T47D (cell line): Measurements from ENCODE around the gene TMEM203.

Experiments
- DNase-seq, 2 experiments: peaks; one replicate each; pipeline versions ENCODE4 v3.0.0 to v3.0.0-alpha.2; 2011 to 2012; ENCODE audit warnings: low read depth in 1 of 2, low spot score in 1 of 2
- JUND ChIP-seq: IDR thresholded peaks from 2 replicates; pipeline ENCODE4 v1.6.1; 2012; ENCODE audit warnings: low read depth
- in situ Hi-C: cut with HindIII; loops from 2 replicates; pipeline ENCODE4 v1.10.0; 2016; ENCODE audit warnings: low sequenced_read_pairs, low pct_unique_long_range_greater_than_20kb

TMEM203 gene

DNA sequence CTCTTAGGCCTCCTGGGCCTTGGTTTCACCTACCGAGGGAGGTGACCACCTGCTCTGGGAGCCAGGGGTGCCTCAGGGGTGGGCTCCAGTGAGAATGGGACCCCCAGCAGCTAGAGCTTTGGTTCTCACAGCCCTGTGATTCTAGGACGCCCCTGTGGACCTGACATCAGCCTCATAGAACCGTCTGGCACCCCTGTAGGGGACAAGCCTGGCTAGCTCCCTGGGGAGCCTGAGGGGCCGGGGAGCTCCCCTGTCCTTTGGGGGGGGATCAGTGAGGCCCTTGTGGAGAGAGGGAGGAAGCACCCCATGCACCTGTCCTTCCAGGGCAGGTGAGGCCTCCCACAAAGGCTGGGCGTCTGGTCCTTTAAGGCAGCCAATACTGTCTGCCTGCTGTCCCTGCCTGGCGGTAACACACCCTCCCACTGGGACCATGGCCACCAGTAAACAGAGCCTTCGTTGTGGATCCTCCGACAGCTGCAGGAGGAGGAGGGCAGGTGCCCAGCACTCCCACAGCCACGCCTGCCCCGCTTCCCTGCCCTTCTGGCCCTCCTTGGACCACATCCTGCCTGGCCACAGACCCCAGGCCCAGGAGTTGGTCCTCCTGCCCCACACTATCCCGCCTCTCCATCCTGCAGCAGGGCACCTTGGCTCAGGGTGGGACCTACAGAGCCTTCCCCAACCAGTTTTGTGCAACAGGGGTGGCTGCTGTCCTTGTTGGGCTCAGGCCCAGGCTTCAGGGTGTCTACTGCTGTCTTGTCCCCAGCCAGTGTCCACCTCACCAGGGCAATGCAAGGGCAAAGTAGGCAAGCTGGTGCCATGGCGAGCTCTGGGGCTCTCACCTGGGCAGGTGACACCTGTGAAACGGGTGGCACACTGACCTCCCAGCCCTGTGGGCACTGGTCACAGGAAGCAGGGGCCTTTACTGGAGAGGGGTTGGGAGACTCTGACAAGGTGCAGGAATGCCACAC lies 32.6 kb upstream of the TMEM203 start:
- TF ChIP-seq JUND: no peak
- DNase-seq: peak; percentile 58 to 85
- in situ Hi-C loops: no loop called here

GRCh38 chr9:137236936-137237421 lies 31.5 kb upstream of the TMEM203 start:
- in situ Hi-C loops: no loop called here
- no peak for TF ChIP-seq JUND
- DNase-seq: no peak

GRCh38 chr9:137236238-137236935 lies 30.9 kb upstream of the TMEM203 start:
- in situ Hi-C loops: no loop called here
- peak; percentile 90 to 97 for DNase-seq
- no peak for TF ChIP-seq JUND

- in situ Hi-C loops: no loop called here
- TF ChIP-seq JUND: no peak
- DNase-seq: no peak
Observed at GRCh38 chr9:137235424-137236237, 30.2 kb upstream of the TMEM203 start.

DNA sequence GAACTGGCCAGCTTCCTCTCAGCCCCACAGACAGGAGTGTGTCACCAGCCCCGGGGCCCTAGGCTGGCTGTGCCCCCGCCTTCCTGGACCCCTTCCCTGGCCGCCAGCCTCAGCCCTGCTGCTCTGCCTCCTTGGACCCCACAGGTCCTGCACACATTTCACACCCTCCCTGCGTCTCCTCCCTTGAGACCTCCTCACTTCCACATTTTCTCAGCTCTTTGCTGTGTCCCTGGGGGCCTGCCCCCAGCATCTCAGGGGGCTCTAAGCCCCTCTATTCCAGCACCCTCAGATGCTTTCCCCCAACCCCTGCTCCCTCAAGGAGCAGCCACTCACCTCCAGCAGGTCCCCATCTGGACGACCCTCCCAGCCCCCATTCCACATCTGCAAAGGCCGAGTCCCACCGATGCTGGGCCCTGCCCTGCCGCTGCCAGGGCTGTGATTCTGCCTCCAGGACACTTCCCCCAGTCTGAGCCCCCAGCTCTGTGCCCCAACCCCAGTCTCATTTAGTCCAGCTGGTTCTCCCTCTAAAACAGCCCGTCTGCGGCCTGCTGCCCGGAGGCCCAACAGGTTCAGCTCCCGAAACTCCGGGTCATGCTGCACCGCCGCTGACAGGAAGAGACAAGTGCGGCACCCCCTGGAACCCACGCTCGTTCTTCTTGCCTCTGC lies 29.4 kb upstream of the TMEM203 start:
- in situ Hi-C loops: no loop called here
- TF ChIP-seq JUND: no peak
- no peak for DNase-seq

GRCh38 chr9:137234055-137234697 lies 28.7 kb upstream of the TMEM203 start:
- in situ Hi-C loops: no loop called here
- no peak for DNase-seq
- TF ChIP-seq JUND: no peak

GRCh38 chr9:137233143-137233980 lies 27.9 kb upstream of the TMEM203 start:
- no peak for DNase-seq
- no peak for TF ChIP-seq JUND
- in situ Hi-C loops: no loop called here

DNA sequence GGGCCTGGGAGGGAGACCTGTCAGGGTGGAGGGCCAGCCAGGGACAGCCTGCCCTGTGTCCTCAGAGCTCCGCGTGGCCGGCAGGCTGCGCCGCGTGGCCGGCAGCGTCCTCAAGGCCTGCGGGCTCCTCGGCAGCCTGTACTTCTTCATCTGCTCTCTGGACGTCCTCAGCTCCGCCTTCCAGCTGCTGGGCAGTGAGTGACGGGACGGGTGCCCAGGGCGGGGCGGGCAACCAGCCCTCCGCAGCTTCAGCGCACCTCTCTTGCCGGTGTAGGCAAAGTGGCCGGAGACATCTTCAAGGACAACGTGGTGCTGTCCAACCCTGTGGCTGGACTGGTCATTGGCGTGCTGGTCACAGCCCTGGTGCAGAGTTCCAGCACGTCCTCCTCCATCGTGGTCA lies 27.1 kb upstream of the TMEM203 start:
- in situ Hi-C loops: no loop called here
- no peak for TF ChIP-seq JUND
- no peak for DNase-seq

DNA sequence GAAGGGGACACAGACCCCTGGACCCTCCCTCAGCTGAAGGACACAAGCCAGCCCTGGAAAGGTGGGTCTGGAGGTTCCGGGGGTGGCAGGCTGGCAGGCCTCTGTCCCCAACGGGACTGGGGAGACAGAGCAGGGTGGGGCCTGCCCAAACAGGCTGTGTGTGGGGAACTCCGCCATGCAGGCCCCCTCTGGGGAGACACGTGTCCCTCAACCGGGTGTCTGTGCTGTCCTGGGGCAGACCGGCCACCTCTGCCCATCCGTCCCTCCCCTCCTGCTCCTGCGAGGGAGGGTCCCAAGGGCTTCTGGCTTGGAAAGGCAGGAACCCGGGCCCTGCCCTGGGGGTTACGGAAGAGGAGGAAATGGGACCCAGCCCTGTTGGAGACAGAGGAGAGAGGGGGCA lies 26.7 kb upstream of the TMEM203 start:
- DNase-seq: no peak
- in situ Hi-C loops: no loop called here
- TF ChIP-seq JUND: no peak

DNA sequence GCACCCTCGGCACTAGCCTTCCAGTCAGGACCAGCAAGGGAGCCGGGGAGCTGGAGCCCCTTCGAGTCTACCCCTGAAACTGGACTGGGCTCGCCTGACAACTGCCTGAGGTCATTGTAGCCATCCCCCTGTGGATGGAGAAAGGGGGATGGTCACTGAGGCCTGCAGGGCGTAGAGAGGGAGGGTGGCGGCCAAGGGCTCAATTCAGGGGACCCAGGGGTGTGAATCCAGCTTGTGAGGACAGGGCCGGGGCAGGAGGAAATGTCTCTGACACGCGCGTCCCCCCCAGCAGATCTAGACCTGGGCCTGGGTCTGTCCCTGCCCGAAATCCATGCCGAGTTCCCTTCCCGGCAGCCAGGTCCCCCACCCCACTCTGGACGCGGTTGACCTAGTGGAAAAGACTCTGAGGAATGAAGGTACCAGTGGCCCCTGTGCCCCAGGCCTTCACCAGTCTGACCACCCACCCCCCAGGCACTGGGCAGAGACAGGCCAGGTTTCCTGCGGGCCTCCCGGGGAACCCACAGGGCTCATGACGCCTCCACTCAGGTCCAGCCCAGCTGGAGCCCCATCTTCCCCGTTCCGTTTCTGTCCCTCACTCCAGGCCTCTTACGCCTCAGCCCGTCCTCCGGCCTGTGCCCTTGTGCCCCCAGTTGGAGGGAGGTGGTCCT lies 26.1 kb upstream of the TMEM203 start:
- DNase-seq: no peak
- no peak for TF ChIP-seq JUND
- in situ Hi-C loops: no loop called here
